Keratinocyte (primary cell): ENCODE results near the gene PRKAG2. TPM values are rescaled to one million over a fixed set of nuclear protein-coding genes. Genes with fewer than 3 reads are reported as not detected.

Experiments used
- DNase-seq: peaks from one replicate; pipeline ENCODE4 v3.0.0-alpha.2; 2011; ENCODE audit warnings: low read depth, missing footprints, low spot score
- FAIRE-seq: peaks from 2 replicates; lab custom pipeline; 2011; peaks lifted over from hg19 to GRCh38; lab: Jason Lieb, UNC
- H2AFZ ChIP-seq: 2 replicates; pipeline ENCODE4 v1.6.0; 2012; ENCODE audit warnings: low read length, control low read depth, inconsistent platforms; ENCODE audit not compliant: control insufficient read depth
- H3K27ac ChIP-seq: 2 replicates; pipeline ENCODE4 v1.5.1; 2011; ENCODE audit warnings: low read length; ENCODE audit not compliant: control insufficient read depth, insufficient read depth
- H3K27me3 ChIP-seq: 3 replicates; pipeline ENCODE4 v1.6.0; 2011; ENCODE audit warnings: low read length; ENCODE audit not compliant: control insufficient read depth, insufficient read depth; ENCODE audit errors: extremely low read depth
- H3K36me3 ChIP-seq, 2 experiments: 2 replicates in 1 of 2; 3 replicates in 1 of 2; pipeline ENCODE4 v1.5.1; 2011; ENCODE audit warnings: low read length in 2 of 2, mild to moderate bottlenecking in 1 of 2; ENCODE audit not compliant: control insufficient read depth in 2 of 2, insufficient read depth in 2 of 2; ENCODE audit errors: extremely low read depth in 1 of 2
- H3K4me1 ChIP-seq: 3 replicates; pipeline ENCODE4 v1.5.1; 2011; ENCODE audit warnings: low read length; ENCODE audit not compliant: control insufficient read depth, insufficient read depth; ENCODE audit errors: extremely low read depth
- H3K4me2 ChIP-seq: 3 replicates; pipeline ENCODE4 v1.6.0; 2011; ENCODE audit warnings: low read depth, low read length; ENCODE audit not compliant: control insufficient read depth, insufficient read depth; ENCODE audit errors: extremely low read depth
- H3K4me3 ChIP-seq, 3 experiments: fragments of 200-600 bp in 1 of 3; sonication (generic) in 1 of 3; 2 replicates in 2 of 3; 3 replicates in 1 of 3; pipeline ENCODE4 v1.5.1; 2011 to 2016; ENCODE audit warnings: low read length in 3 of 3, mild to moderate bottlenecking in 3 of 3, control low read depth in 2 of 3, inconsistent platforms in 1 of 3, low read depth in 1 of 3, mixed read lengths in 1 of 3, mixed run types in 1 of 3, moderate library complexity in 1 of 3; ENCODE audit not compliant: control insufficient read depth in 2 of 3, insufficient read depth in 2 of 3; ENCODE audit errors: extremely low read depth in 1 of 3
- H3K79me2 ChIP-seq: 2 replicates; pipeline ENCODE4 v1.6.0; 2012; ENCODE audit warnings: low read length; ENCODE audit not compliant: control insufficient read depth, insufficient read depth
- H3K9ac ChIP-seq: 3 replicates; pipeline ENCODE4 v1.6.0; 2011; ENCODE audit warnings: low read length; ENCODE audit not compliant: control insufficient read depth, insufficient read depth; ENCODE audit errors: extremely low read depth
- H3K9me1 ChIP-seq: 3 replicates; pipeline ENCODE4 v1.6.0; 2011; ENCODE audit warnings: low read length; ENCODE audit not compliant: control insufficient read depth, insufficient read depth; ENCODE audit errors: extremely low read depth
- H3K9me3 ChIP-seq: 2 replicates; pipeline ENCODE4 v1.5.1; 2012; ENCODE audit warnings: low read depth, low read length; ENCODE audit not compliant: control insufficient read depth
- H4K20me1 ChIP-seq: 3 replicates; pipeline ENCODE4 v1.6.0; 2011; ENCODE audit warnings: low read length; ENCODE audit not compliant: control insufficient read depth, insufficient read depth; ENCODE audit errors: extremely low read depth
- CTCF ChIP-seq, 3 experiments: IDR thresholded peaks in 1 of 3; conservative IDR thresholded peaks in 1 of 3; optimal IDR thresholded peaks in 1 of 3; 2 replicates in 2 of 3; 3 replicates in 1 of 3; pipeline versions ENCODE3 to v1.5.1; 2011; ENCODE audit warnings: low read length in 3 of 3, mild to moderate bottlenecking in 3 of 3, moderate library complexity in 2 of 3, control low read depth in 1 of 3, inconsistent platforms in 1 of 3; ENCODE audit not compliant: insufficient read depth in 2 of 3; ENCODE audit errors: extremely low read depth in 1 of 3
- EZH2 ChIP-seq: IDR thresholded peaks from one replicate; pipeline ENCODE4 v1.6.1; 2012; ENCODE audit warnings: inconsistent platforms, mild to moderate bottlenecking, low read length, moderate library complexity
- dilution Hi-C: fragments of 300-500 bp; cut with MboI; formaldehyde crosslinking; loops from one replicate; pipeline ENCODE4 v1.7.0; 2020; ENCODE audit warnings: low sequenced_read_pairs; ENCODE audit not compliant: extremely low pct_ligation_motif_present
- polyA plus RNA-seq, 5 experiments: library from polyadenylated mRNA; depleted of rRNA in 3 of 5; stranded (reverse) in 3 of 5; stranded (forward) in 1 of 5; unstranded in 1 of 5; fragments of >200 nt; gene quantifications; 1 replicate in 1 of 5; 2 replicates in 3 of 5; 3 replicates in 1 of 5; pipeline versions ENCODE4 v1.2.1 to v1.2.3, GENCODE V29; 2011 to 2012; ENCODE audit warnings: missing spikeins in 2 of 5, low read depth in 1 of 5, low replicate concordance in 1 of 5

The PRKAG2 gene
- polyA plus RNA-seq, 1 donor (not counting 4 experiments of a cell fraction or from before 2014, with no cell fraction given) = 39.5 TPM

DNA sequence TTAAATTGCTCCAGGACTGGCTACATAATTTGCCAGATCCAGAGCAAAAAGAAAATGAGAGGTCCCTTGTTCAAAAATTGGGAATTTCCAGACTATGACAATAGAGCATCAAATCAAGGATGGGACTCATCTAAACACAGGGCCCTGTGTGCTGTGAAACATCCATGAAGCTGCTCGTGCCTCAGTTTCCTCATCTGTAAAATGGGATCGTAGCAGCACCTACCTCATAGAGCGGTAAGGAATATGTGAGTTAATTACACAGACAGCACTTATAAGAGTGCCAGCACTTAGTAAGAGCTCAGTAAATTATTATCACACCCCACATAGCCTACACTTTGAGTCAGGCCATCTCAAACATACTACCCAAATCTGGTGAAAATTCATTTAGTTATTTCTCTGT is 221.4 kb downstream of the PRKAG2 start:
- Histone ChIP-seq H2AFZ (no peak overlapping the region), H3K9me1 (no peaks in the 10 kb centered on the region), H3K27me3 (no peaks in the 10 kb centered on the region), H3K79me2 (no peaks in the 10 kb centered on the region), H3K4me2 (no peak overlapping the region), H3K36me3 (no peaks in the 10 kb centered on the region), H3K4me3 (no peak overlapping the region), H4K20me1 (no peaks in the 10 kb centered on the region), H3K27ac (no peak overlapping the region), H3K9me3 (no peaks in the 10 kb centered on the region), H3K4me1 (peaks cover 10% of the 10 kb centered on the region), H3K9ac (no peak overlapping the region)
- dilution Hi-C loops = no loop called here
- DNase-seq = no peak
- TF ChIP-seq CTCF (optimal IDR thresholded peaks at IDR 0.05 in 1 of 3, IDR thresholded peaks at IDR 0.05 in 1 of 3, conservative IDR thresholded peaks at IDR 0.05 in 1 of 3; ENCODE audit: extremely low read depth in 1 of 3, insufficient read depth in 2 of 3, low read length in 3 of 3) (no peak), EZH2 (no peak)
- FAIRE-seq = no peak

GRCh38 chr7:151652111-151652510 is 224.8 kb downstream of the PRKAG2 start:
- H3K9me3 ChIP-seq = no peaks in the 10 kb centered on the region
- no peak overlapping the region for H2AFZ ChIP-seq
- dilution Hi-C loops = no loop called here
- H3K9ac ChIP-seq = no peak overlapping the region
- no peak overlapping the region for H3K27ac ChIP-seq
- no peaks in the 10 kb centered on the region for H3K79me2 ChIP-seq
- no peaks in the 10 kb centered on the region for H3K9me1 ChIP-seq
- H3K36me3 ChIP-seq = no peaks in the 10 kb centered on the region
- DNase-seq (no peak), FAIRE-seq (no peak)
- TF ChIP-seq CTCF (optimal IDR thresholded peaks at IDR 0.05 in 1 of 3, IDR thresholded peaks at IDR 0.05 in 1 of 3, conservative IDR thresholded peaks at IDR 0.05 in 1 of 3; ENCODE audit: extremely low read depth in 1 of 3, insufficient read depth in 2 of 3, low read length in 3 of 3) (no peak), EZH2 (no peak)
- no peak overlapping the region for H3K4me3 ChIP-seq
- no peaks in the 10 kb centered on the region for H3K27me3 ChIP-seq
- H3K4me1 ChIP-seq = peaks cover 12% of the 10 kb centered on the region
- H3K4me2 ChIP-seq = no peak overlapping the region
- no peaks in the 10 kb centered on the region for H4K20me1 ChIP-seq
